HL-60 (cell line): ENCODE results near the gene KBTBD8.

ENCODE experiments used
- CTCF ChIP-seq: IDR thresholded peaks from one replicate; pipeline ENCODE4 v1.5.1; 2011; ENCODE audit warnings: low read length, control low read depth, inconsistent platforms; ENCODE audit not compliant: insufficient read depth
- GABPA ChIP-seq: IDR thresholded peaks from 2 replicates; pipeline ENCODE4 v1.6.1; 2012; ENCODE audit warnings: low read depth
- POLR2AphosphoS5 ChIP-seq: IDR thresholded peaks from 2 replicates; pipeline ENCODE4 v1.6.1; 2012; ENCODE audit warnings: low read depth
- REST ChIP-seq: IDR thresholded peaks from 2 replicates; pipeline ENCODE4 v1.6.1; 2012; ENCODE audit warnings: low read depth; ENCODE audit not compliant: insufficient replicate concordance
- SPI1 ChIP-seq: IDR thresholded peaks from 2 replicates; pipeline ENCODE4 v1.6.1; 2012; ENCODE audit warnings: low read depth, mild to moderate bottlenecking, borderline replicate concordance

- TF ChIP-seq CTCF, result no peak
- TF ChIP-seq REST, result no peak
- no peak for TF ChIP-seq SPI1
- TF ChIP-seq POLR2AphosphoS5, result no peak
- no peak for TF ChIP-seq GABPA
Observed at GRCh38 chr3:67030785-67031740, 33.0 kb downstream of the KBTBD8 start.
